Left ventricle myocardium inferior (tissue), 1 donor: ENCODE measurements around the gene AKIRIN2. TPM values are rescaled to one million over a fixed set of nuclear protein-coding genes. Genes with fewer than 3 reads are reported as not detected.

Experiments used
- total RNA-seq: library from RNA; stranded (reverse); fragmentation: NEBNext Ultra II Directional; extraction: Animal tissue kit (Norgen Biotek cat#: 25700); gene quantifications from one replicate; pipeline ENCODE4 v1.2.1, GENCODE V29; 2021
- donor health status: DM: no; HTN: yes; CAD: no; lungs with severe emphysema.

The AKIRIN2 gene
- total RNA-seq, 1 donor from 2014 or later = 42.3 TPM

Other genes with a start within 250 kb of the AKIRIN2 start
- 11.6 TPM for gene SLC35A1, start 229.3 kb downstream of the AKIRIN2 start, total RNA-seq
- gene RARS2, start 112.2 kb downstream of the AKIRIN2 start, total RNA-seq = 19.5 TPM
- 20.5 TPM for gene ORC3, start 112.1 kb downstream of the AKIRIN2 start, total RNA-seq